HG03342 (cell line): Measurements from ENCODE around the gene BCAR3.

Experiments
- ATAC-seq: cut with Tn5 transposase; IDR thresholded peaks from one replicate; pipeline ENCODE4 v1.9.1; 2021; ENCODE audit warnings: mild to moderate bottlenecking, moderate library complexity; ENCODE audit not compliant: unreplicated experiment

The BCAR3 gene

DNA sequence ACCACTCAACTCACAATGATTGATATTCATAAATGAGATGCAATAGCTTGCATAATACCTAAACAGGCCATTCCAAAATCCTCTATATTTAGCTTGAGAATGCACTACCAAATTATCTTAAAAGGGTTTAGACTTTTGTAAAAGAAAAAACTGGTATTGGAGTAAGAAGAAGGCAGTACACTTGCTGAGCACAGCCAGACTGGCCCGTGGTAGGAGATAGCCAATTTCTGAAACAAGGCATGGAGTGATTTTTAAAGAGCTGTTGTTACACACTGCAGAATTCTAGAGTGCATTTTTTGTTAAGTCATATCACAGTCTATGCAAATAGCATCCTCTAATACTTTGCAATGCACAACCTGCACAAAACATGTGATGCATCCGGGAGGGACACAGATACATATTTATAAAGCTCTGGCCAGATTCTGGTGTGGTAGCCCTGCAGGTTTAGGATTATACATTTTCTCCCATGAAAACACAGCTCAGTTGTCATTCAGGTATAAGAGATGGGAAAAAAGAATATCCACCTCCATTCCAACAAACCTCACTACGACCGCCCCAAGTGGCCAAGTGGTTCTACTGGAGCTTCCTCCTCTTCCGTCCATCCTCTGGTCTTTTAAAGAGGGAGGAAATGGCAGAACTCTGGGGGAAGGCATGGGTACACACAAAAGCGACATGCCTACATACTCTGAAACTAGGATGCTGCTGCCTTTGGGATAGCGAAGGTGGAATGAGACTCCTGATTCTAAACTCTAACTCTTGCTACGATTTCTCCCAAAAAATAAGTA is 40.8 kb downstream of the BCAR3 start:
- ATAC-seq: no peak

DNA sequence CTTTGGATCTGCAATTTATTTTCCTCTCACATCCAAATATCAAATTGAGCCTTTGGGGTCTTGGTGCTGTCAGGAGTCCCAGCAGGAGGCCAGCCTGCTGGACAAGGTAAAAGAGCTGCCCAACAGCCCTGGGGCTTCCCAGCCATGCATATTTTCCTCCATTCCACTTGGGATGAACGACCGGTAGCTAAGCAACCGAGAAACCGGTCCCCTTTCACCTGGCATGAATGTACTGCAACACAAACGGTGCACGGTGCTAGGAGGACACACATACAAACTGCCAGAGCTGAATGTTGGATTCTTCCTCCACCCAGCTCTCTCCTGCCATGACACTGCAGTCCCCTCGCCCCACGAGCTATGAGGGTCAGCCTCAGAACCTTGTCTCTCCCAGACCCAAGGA is 42.7 kb downstream of the BCAR3 start:
- ATAC-seq: no peak

DNA sequence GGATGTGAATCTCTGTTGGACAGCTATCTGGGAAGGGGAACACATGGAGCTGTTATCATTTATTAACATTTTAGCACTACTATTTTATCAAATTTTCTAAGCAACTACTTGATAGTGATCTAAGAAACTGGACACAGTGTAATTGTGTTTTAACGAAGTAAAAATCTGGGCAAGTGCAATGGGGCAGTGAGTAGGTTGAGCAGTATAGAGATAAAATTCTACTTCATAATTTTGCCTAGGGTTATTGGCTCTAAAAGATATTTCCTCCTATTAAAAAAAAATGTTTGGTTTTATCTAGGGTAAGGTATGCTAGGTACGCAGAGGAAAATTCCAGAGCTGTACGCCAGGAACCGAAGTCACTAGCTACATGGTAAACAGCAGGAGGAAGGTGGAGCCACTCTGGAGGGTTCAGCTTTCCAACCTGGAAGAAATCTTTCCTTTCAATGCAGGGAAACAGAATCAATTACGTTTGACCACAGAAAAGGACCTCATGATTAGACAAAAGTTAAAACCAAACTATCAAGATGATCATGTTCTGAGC is 43.3 kb downstream of the BCAR3 start:
- ATAC-seq: no peak

DNA sequence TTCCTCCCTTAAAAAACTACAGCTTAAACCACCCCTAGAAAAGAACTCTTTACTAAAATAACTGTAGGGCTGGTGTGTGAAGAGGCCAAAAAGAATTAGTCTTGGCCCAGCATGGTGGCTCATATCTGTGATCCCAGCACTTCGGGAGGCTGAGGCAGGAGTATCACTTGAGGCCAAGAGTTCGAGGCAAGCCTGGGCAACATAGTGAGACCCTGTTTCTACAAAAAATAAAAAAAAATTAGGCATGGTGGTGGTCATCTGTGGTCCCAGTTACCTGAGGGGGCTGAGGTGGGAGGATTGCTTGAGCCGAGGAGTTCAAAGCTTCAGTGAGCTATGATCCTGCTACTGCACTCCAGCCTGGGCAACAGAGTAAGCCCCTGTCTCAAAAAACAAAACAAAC is 44.9 kb downstream of the BCAR3 start:
- ATAC-seq: no peak

DNA sequence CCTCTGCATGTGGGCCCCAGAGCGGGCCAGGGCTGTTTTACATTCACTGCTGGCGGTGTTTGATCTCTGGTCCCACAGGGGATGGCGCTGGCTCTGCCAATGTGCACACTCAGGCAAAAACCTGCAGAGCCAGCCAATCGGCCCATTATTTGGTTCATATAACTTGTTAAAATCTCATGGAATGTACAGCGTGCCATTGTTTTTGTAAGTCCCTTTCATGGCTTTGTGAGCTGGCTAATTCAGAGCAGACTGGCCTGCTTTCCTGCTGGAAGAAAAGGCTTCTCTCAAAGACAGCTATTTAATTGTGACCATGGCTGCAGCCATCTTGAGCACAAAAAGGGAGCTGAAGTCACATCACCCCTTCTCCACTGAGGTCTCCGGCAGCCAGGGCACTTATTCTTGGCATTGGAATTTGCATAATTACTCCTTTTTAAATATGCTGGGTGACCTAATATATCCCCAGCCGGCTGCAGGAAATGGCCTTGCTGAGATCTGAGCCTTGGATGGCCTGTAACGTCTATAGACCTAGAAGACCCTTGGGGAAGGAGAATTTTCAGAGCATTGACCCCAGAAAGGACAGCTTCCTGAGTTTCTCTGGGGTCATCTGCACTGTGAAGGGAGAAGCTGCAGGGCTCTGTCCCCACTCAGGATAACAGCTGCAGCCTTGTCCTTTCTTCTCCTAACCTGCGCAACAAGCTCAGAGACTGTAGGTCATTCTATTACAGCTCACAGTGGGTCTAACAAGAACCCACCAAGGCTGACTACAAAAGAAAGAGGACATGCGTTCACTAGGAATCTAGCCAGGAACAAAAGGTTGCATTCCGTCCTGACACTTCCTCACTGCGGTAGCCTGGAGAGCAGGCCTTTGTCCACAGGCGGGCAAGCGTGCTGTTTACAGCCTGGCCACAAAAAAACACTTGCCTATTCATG is 45.8 kb downstream of the BCAR3 start:
- ATAC-seq: no peak

DNA sequence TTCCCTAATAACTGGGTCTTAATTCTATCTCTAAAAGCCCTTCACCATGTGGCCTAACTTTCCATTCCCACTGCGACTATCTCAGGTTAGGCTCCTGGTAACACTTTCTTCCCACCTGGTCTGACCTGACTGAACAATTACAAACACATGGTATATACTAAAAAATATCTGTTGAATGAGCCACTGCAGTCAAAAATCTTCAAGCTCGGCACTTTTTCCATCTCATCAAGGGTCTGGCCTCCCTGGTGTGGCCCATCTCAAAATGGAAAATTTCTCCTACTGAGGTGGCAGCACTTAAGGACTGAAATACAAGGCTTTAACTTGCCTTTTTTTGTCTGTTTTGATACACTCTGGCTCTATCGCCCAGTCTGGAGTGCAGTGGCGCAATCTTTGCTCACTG is 48.3 kb downstream of the BCAR3 start:
- ATAC-seq: no peak

DNA sequence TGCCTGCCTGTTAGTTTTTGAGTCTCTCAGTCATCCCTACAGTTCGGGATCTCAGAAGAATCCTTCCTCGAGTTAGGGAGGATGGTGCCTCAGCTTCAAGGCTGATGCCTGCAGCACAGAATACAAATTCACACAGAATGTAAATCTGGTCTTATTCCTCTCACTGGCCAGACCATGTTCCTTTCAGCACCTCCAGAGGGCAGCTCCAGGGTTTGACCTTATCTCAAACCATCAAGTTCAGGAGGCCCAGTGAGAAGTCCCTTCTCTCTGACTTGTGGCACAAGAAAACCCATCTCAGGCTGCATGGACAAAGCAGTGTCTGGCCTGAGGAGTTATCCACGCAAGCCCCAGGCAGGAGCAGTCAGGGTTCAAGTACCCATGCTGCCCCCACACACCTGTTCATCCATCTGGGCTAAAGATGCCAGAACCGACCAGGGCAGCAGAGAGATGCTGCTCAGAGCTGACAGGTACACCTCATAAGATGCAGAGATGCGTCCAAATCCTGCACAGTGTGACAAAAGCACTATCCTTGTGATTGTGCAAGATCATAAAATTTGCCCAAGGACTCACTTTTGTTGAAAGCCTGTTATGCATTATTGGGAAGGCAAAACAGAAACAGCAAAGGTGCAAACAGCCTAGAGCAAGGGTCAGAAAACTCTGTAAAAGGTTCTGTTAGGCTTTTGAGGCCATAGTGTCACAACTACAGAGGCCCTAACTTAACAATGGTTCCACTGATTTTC is 49.8 kb downstream of the BCAR3 start:
- no peak for ATAC-seq

DNA sequence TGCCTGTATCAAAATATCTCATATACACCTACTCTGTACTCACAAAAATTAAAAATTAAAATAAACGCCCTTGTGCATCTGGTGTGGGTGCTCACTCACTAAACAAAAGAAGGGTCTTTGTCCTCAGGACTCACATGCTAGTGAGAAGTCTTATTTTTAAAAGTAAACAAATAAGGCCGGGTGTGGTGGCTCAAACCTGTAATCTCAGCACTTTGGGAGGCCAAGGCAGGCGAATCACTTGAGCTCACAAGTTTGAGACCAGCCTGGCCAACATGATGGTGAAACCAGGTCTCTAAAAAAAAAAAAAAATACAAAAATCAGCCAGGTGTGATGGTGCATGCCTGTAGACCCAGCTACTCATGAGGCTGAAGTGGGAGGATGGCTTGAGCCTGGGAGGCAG is 51.5 kb downstream of the BCAR3 start:
- ATAC-seq: no peak

DNA sequence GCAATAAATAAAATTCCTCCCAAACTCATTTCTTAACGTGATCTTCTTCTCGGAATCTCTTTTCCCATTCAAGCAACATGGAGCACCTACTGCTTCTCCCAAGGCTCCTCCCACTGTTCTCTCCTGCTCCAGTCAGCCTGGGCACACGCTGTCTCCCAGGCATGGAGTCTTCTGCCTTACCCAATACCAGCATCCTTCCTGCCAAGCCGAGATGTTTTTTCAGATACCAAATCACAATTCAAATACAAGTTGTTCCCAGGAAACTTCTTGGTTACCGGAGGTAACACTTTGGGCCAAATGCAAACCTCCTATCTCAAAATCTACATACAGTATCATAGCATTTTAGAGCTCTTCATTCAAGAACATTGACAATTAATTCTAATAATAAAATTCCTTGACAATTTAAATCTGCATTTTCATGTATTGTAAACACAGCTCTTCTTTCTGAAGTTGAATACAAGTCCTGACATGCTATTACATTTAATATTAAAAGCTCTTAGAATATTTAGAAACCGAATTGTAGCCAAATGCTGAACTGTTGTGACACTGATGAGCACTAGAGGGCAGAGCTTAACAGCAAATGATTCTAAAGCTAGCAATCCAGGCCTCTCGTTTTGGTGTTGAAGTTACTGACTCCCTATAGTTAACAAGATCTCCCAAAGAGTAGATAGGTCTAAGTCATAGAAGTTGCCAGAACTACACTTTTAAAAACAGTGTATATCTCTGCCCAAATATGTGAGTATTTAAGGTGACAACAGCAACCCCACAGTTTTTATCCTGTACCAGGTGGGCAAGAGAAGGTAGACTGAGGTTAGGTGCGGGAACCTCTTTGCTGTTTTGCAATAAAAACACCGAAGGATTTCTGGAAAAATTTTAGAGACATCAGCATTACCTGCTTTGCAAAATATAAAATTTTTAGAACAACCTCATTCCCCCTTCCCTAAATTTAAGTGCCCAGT is 52.3 kb downstream of the BCAR3 start:
- peak; percentile 75 for ATAC-seq

DNA sequence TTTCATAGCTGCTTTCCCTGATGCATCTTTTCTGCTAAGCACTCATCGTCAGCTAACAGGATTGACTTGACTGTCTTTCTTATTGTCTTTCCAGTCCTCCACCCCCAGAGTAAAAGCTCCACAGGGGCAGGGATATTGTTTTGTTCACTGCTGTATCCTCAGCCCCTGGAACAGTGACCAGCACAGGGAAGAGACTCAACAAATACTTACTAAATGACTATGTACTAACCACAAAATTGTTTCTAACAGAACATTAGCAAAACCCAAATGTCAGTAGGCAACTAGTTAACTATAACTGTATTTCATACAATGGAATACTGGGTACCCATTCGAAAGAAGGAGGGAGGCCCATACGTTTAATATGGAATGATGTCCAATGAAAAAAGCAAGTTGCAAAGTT is 53.0 kb downstream of the BCAR3 start:
- no peak for ATAC-seq

DNA sequence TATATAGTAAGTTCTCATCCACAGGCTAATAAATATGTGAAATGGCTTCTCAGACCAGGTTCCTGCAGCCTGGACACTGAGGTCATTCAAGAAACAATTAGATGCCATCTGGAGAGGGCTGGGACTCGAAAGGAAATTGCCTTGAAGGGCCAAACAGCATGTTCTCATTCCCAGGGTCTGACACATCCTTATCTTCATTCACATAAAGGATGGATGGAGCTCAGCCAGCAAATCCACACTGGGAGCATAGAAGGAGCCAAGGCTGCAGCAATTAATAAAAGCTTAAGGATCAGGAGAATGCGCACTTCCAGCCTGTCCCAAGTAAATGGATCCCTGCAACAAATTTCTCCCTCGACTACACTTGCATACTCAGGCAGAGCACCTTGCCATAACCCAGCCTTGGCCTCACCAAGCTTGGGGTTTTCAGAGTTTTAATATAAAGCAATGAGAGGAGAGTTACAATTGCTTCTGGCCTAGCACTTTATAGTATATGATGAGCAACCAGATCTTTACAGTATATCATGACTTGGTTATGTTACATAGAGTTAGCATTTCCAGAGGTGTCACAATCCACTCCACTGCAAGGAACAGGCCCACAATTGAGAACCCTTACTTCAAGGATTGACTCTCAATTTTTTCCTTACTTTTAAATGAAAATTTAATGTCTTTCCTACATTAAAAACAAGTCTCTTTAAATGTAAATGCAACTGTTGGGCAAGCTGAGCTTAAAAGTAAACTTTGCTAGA is 55.9 kb downstream of the BCAR3 start:
- ATAC-seq: no peak

DNA sequence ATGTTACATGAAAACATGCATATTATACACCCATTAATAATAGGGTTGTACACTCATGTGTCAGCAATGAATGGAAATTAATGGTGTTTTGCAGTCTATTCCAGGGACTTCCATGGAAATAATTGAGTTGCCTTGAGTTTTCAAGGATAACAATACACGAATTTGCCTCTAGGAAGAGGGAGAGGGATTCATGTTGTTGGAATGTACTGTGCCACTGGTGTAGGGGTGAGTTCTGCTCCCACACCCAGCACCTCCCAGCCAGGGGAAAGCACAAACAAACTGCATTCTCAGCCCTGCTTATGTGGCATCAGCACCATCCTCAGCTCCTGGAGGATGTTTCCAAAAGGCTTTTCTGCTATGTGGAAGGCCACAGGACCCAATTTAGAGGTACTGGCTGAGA is 57.8 kb downstream of the BCAR3 start:
- ATAC-seq: no peak

DNA sequence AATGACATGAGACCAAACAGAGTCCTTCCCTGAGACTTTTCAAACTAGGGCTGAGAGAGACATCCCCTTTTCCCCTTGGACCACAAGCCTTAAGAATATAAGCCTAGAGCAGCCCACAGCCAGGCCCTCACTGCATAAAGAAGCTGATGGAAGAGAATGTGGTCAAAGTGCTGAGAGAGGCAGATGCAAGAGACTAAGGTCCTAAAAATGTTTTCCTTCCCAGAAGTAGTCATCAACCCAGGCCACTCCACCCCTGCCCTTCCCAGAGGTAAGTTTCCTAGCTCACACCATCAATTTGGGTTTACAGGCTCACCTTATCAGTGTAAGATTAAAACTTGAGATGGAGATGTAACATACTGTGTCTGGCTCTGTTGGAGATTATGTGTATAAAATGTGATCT is 58.2 kb downstream of the BCAR3 start:
- no peak for ATAC-seq

DNA sequence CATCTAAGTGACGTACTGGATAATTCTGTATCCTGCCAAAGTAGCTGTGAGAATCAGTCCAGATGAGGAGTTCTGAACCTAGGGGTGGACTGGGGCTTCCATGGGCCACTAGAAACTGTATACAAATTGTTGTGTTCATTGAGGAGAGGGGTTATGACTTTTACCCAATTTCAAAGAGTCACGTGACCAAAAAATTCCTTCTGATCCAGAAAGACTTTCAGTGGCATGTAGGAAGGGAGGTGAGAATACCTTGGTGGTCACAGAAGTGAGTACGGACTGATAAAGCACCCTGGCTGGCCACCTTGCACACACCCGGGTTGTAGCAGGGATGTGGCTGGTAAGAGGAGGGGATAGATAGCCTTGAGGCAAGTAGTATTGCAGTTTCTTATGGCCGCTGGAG is 60.4 kb downstream of the BCAR3 start:
- ATAC-seq: no peak

DNA sequence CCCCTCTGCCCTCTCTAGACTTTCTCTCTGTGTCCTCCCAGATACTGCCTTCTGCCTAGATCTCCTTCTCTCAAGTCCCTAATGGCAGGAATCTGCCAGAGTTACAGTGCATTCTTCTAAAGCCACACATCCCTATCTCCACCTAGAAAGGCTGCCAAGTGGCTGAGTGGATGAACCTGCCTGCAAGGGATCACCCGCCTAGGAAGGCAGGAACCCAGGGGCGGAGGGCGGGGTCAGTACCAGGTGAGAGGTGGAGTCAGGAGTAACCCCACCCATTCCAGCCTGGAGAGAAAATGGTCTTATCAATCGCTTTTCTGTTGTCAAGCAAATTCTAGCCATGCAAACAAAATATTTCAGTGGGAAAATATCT is 60.8 kb downstream of the BCAR3 start:
- no peak for ATAC-seq

DNA sequence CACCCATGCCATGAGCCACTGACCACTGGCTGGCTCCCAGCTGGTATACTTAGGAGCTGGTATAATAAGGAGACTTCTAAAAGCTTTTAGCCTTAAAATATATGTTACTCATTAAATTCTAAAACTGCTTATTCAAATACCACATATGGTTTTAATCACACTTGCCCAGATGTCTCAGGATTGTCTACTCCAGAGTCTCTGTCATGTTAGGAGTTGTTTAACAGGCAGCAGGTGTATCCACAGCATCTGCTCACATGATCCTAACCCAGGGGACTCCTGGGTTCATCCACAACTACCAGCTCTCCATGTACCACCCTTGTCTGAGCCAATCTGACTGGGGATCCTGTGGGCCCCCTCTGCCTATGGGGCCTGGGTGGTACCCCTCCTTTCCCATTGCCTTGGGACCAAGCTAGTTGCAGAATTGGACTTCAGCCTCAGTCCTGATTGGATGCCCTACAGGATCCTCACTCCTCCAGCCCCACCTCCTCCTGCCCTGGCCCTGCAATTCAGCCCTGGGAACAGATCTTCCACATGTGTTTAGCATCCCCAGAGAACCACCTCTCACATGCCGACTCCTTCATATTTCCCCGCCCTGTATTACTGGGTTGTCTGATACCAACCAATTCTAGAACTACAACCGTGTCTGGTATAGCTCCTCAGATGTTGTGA is 61.3 kb downstream of the BCAR3 start:
- no peak for ATAC-seq

DNA sequence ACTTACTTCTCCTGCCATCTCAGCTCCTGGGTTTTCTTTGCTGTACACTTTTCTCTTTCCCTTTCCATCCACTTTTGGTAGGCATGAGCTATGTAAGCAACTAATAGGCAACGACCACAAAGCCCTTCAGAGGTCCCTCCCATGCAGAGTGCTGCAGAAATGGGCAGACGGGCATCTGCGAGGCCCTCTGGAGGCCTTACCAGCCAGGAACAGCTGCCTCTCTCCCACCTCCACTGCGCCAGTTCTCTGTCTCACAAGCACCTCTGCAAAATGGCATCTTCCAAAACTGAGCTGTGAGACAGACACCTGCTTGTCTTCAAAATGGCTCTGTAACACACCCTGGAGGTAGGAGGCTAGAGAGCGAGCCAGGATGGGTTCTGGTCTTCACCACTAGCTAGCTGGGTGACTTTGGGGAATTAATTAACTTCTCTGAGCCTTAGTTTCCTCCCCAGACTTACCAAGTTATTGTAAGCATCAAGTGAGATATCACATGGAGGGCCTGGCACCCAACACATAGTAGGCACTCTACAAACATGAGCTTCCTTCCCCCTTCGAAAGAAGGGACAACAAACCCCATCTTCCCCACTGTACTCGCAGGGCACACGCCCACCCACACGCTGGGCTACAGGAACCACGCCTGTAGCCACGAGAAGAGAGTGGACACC is 62.0 kb downstream of the BCAR3 start:
- no peak for ATAC-seq
